AG09319 (cell line): Measurements from ENCODE around the gene GOLGB1.

ENCODE experiments used
- DNase-seq: peaks from one replicate; pipeline ENCODE4 v3.0.0-alpha.2; 2010; ENCODE audit warnings: low read depth; ENCODE audit errors: extremely low read depth
- CTCF ChIP-seq: IDR thresholded peaks from 2 replicates; pipeline ENCODE4 v1.5.1; 2011; ENCODE audit warnings: low read depth, mild to moderate bottlenecking, inconsistent platforms, low read length, moderate library complexity

The GOLGB1 gene

GRCh38 chr3:121627211-121627610 lies 122.3 kb downstream of the GOLGB1 start:
- TF ChIP-seq CTCF = no peak

GRCh38 chr3:121626495-121626894 lies 123.0 kb downstream of the GOLGB1 start:
- no peak for DNase-seq
- no peak for TF ChIP-seq CTCF

More at GRCh38 chr3:121627211-121627610, 122.3 kb downstream of the GOLGB1 start:
- no peak for DNase-seq

GRCh38 chr3:121624147-121624899 lies 125.2 kb downstream of the GOLGB1 start:
- no peak for TF ChIP-seq CTCF

GRCh38 chr3:121621491-121621890 lies 128.1 kb downstream of the GOLGB1 start:
- DNase-seq = no peak
- TF ChIP-seq CTCF = no peak

More at GRCh38 chr3:121624147-121624899, 125.2 kb downstream of the GOLGB1 start:
- no peak for DNase-seq

GRCh38 chr3:121619691-121620090 lies 129.8 kb downstream of the GOLGB1 start:
- no peak for DNase-seq
- TF ChIP-seq CTCF = no peak
